ENCODE measurements around the gene PHF3.

GRCh38 chr6:63716169-63716568, 80.6 kb downstream of the PHF3 start:
- TF ChIP-seq CTCF (conservative IDR thresholded peaks at IDR 0.05; ENCODE audit: low read length) (no peak), EZH2phosphoT487 (IDR thresholded peaks at IDR 0.05; ENCODE audit: borderline replicate concordance) (no peak)

Data from Loucy (cell line).